ENCODE results near the gene GRHL1.

Gene GRHL1

GRCh38 chr2:9972621-9973479 is 21.4 kb downstream of the GRHL1 start:
- no peak for DNase-seq

GRCh38 chr2:9973690-9974089 is 22.2 kb downstream of the GRHL1 start:
- DNase-seq = no peak

GRCh38 chr2:9974343-9974742 is 22.9 kb downstream of the GRHL1 start:
- no peak for DNase-seq

DNA sequence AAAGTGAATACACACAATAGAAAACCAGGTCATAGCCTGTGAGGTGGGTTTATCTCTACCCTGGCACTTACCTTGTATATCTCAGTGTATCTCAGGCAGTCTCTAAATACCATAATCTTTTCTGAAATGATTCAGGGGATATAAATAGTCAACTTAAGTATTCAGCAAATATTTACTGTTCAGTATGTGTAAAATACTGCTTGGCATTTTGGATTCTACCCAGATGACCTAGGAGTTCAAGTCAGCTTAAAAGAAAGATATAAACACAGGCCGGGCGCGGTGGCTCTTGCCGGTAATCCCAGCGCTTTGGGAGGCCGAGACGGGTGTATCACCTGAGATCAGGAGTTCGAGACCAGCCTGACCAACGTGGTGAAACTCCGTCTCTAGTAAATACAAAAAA is 23.8 kb downstream of the GRHL1 start:
- DNase-seq = no peak

DNA sequence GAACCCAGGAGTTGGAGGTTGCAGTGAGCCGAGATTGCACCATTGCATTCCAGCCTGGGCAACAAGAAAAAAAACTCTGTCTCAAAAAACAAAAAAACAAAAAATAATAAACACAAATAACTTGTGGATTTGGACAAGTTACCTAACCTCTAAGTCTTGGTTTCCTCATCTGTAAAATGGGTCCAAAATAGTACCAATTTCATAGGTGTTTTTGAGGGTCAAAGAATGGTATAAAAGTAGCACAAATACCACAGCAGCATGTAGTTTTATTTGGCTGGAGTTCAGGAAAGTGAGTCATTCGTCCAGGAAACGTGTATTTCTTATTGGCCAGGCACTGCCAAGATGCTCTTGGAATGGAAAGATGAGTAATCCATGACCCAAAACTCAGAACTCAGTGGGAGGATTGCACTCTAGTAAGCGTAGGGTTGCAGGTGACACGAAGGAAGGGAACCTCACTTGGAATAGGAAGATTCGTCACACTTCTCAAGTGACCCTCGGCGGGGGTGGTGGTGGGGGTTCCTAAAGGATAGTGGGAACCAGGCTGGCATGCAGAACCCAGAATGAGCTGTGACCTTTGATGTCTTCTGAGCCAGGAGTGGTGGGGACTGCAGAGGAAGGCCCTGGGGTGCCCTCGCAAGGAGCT is 24.4 kb downstream of the GRHL1 start:
- DNase-seq = peak; percentile 63

DNA sequence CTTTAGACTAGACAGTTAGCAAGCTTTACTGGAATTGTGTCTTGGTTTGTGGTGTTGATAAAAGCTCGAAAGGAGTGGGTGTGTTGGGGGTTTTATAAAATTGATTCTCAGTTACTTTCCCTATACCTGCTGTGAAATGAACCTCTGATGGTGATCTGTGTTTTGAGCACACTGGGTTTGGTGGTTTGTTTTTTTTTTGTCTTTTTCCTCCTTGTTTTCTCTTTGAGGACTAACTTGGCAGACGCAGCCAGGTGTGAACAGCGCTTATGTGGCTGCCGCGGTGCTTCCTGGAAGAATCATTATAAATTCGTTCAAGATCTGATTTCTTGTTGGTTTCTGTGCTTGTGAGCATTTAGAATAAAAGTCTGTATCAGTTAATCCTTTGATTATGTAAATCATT is 28.5 kb downstream of the GRHL1 start:
- DNase-seq = no peak

DNA sequence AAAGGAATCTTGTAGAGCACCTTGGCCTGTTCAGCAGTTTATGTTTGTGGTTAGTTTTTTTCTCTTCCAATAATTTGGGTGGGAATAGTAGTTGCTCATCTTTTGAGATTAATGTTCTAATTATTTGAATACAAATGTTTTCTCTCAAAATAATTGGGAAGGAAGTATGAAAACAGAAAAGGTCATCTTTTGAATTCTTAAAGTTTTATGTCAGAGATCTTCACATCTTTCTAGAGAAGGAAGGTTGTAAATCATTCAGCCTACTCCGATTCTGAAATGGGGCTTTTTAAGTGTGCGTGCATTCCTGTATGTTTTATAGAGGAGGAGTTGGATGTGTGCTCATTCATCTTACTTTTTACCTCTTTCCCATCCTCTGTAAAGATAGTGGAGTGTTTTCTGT is 29.0 kb downstream of the GRHL1 start:
- no peak for DNase-seq

DNA sequence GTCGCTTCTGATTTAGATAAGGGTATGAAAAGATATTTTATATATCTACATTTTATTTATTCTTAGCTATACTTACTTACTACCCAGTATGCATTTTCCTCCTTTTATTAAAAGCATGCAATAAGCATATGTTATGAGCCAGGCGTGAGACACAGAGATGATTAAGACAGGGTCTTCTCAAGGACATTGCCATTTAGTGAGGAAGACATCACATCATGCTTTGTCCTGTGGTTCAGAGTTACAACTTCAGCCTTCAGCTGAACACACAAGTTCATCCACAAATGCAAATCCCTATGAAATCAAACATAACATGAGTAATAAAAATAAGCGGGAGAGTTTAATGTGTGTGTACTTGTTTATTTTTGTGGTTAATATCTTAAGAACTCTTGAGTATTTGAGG is 30.2 kb downstream of the GRHL1 start:
- no peak for DNase-seq

DNA sequence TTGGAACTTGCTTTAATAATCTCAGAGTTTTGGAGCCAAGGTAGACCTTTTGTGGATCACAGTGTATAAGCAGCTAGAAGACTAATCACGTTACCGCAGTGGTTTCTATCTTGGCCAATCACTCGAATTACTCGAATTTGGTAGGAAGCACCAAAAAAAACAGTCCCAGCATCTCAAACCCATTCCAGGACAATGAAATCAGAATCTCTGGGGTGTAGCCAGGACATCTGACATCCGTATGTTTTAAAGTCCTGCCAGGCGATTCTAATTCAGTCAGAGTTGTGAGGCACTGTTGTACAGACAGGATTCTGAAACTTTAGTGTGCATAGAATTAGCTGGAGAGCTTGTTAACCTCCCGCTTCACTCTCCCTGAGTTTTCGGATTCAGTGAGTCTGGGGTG is 30.8 kb downstream of the GRHL1 start:
- DNase-seq = no peak

- DNase-seq = no peak
Observed at GRCh38 chr2:9982891-9983290, 31.4 kb downstream of the GRHL1 start.

GRCh38 chr2:9983401-9984216 is 32.1 kb downstream of the GRHL1 start:
- no peak for DNase-seq

DNA sequence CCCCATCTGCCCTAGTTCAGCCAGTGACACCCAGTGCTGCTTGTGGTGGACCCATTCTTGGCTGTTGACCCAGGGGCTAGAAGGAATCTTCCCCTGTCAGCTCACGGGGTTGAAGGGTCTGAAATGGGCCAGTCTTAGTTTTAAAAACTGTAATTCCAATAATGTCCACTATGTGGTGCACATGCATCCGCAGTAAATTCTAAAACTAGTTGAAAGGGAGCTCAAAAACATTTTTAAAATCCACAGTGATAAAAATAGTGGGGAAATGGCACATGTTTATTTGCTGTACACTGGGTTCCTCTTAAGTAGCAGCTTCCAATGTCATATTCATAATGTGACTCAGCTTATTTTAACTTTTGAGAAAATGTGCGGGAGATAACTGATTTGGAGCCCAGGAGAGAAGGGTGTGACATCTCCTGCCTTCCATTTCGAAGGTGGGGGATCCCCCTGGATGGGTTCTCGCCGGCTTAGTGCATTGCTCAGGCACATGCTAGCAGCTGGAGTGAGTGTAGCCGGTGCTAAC is 32.8 kb downstream of the GRHL1 start:
- DNase-seq = peak; percentile 56

- DNase-seq = no peak
Observed at GRCh38 chr2:9984871-9985480, 33.5 kb downstream of the GRHL1 start.

- DNase-seq = no peak
Observed at GRCh38 chr2:9985531-9986328, 34.2 kb downstream of the GRHL1 start.

DNA sequence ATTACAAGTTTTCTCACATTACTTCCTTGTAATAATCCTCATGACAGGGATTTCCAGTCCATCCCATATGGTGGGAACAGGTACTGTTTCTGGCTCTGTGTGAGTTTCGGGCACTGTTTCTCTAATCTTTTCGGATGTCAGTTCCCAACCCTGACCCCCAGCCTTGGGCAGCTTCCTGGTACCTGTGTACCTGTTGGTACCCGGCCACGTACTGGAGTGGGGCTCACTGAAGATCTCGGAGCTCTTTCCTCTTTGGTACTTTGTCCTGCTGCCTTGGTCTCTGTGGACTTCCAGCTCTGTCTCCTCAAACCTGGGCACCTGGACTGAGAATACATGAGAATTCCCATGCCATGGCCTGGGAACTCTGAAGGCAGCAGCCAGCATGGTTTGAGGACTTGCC is 36.8 kb downstream of the GRHL1 start:
- DNase-seq = no peak

DNA sequence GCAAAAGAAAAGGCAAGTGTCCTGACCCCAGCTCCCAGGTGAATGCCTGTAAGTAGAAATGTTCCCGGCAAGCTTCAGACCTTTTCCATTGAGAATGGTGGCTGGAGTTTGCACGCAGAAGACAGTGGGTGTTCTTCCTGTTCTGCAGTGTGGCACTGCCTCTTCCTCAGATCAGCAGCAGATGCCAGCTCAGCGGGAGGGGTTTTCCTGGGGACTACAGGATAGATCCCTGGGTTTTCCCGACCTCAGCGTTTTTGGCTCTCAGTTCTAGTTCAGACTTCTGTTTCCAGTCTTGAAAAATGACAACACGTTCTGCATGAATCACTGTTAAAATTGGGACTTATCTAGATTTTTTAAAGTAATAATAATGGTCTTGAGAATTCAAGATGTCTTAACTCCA is 39.2 kb downstream of the GRHL1 start:
- no peak for DNase-seq

DNA sequence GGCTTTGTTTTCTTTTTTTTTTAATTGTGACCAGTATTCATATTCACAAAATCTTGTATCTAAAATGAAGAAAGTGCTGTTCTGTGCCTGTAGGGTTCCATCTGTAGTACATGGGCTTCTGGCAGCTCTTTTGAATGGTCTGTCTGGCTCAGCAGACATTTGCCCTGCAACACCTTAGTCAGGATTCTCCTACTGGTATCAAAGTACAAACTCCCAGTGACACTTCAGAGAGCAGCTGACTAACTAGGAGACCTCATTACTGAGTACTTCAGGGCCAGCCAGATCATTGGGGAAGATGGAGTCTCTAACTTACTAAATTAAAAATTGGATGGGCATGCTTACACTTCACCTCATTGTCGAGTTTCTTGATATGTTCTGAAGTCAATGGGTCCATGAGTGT is 39.7 kb downstream of the GRHL1 start:
- DNase-seq = no peak

DNA sequence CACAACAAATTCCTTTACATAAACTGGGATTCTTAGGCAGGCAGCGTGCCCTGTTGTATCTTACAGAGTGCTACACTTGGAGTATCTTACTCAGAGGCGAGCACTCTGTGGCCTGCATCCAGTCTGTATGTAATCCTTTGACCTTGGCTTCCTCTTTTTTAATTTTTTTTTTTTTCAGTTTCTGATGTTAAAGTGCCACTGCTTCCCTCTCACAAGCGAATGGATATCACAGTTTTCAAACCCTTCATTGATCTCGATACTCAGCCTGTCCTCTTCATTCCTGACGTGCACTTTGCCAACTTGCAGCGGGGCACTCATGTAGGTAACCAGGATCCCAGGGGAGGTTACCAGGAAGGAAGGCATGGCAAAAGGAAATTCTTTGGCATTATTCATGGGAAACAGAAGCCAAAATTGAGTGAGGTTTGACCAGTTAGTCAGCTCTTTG is 40.4 kb downstream of the GRHL1 start:
- DNase-seq = no peak

GRCh38 chr2:9992427-9993187 is 41.1 kb downstream of the GRHL1 start:
- DNase-seq = no peak

- DNase-seq = peak; percentile 62
Observed at GRCh38 chr2:9993488-9994165, 42.1 kb downstream of the GRHL1 start.

- no peak for DNase-seq
Observed at GRCh38 chr2:9994462-9994861, 43.0 kb downstream of the GRHL1 start.
